Measurements from ENCODE around the gene TMEM117. TPM values are rescaled to one million over a fixed set of nuclear protein-coding genes. Genes with fewer than 3 reads are reported as not detected.

Gene TMEM117
- polyA plus RNA-seq, 1 donor: 14.9 TPM

- Histone ChIP-seq H3K36me3 (ENCODE audit: control insufficient read depth, insufficient read depth, low read length) (no peaks in the 10 kb centered on the region), H3K4me1 (ENCODE audit: control insufficient read depth, insufficient read depth, low read length) (no peaks in the 10 kb centered on the region), H3K9me3 (ENCODE audit: control insufficient read depth, low read depth, low read length) (no peaks in the 10 kb centered on the region), H3K27me3 (ENCODE audit: control insufficient read depth, insufficient read depth, low read length) (no peaks in the 10 kb centered on the region), H3K27ac (ENCODE audit: low read length) (no peak overlapping the region), H3K4me3 (ENCODE audit: low read length) (no peak overlapping the region)
- DNase-seq: no peak
- WGBS (ENCODE audit: insufficient coverage, low lambda C conversion rate): 100% methylated on average over 1 of the region's 1 CpG
Measured at GRCh38 chr12:44126806-44127205, 290.9 kb downstream of the TMEM117 start.

- WGBS (ENCODE audit: insufficient coverage, low lambda C conversion rate): 83% methylated on average over 1 of the region's 1 CpG
- H3K36me3 ChIP-seq (ENCODE audit: control insufficient read depth, insufficient read depth, low read length): no peaks in the 10 kb centered on the region
- H3K4me3 ChIP-seq (ENCODE audit: low read length): no peak overlapping the region
- no peaks in the 10 kb centered on the region for H3K4me1 ChIP-seq (ENCODE audit: control insufficient read depth, insufficient read depth, low read length)
- DNase-seq: no peak
- no peaks in the 10 kb centered on the region for H3K27me3 ChIP-seq (ENCODE audit: control insufficient read depth, insufficient read depth, low read length)
- no peaks in the 10 kb centered on the region for H3K9me3 ChIP-seq (ENCODE audit: control insufficient read depth, low read depth, low read length)
- no peak overlapping the region for H3K27ac ChIP-seq (ENCODE audit: low read length)
Measured at GRCh38 chr12:44127966-44128710, 292.3 kb downstream of the TMEM117 start.

GRCh38 chr12:44143175-44143574, 307.3 kb downstream of the TMEM117 start:
- Histone ChIP-seq H3K27ac (ENCODE audit: low read length) (no peak overlapping the region), H3K9me3 (ENCODE audit: control insufficient read depth, low read depth, low read length) (no peaks in the 10 kb centered on the region), H3K36me3 (ENCODE audit: control insufficient read depth, insufficient read depth, low read length) (no peaks in the 10 kb centered on the region), H3K4me3 (ENCODE audit: low read length) (no peak overlapping the region), H3K27me3 (ENCODE audit: control insufficient read depth, insufficient read depth, low read length) (no peaks in the 10 kb centered on the region), H3K4me1 (ENCODE audit: control insufficient read depth, insufficient read depth, low read length) (no peaks in the 10 kb centered on the region)
- WGBS (ENCODE audit: insufficient coverage, low lambda C conversion rate): no CpG with 5 or more reads among the region's 3 CpGs
- no peak for DNase-seq

- H3K9me3 ChIP-seq (ENCODE audit: control insufficient read depth, low read depth, low read length): no peaks in the 10 kb centered on the region
- no peak overlapping the region for H3K4me3 ChIP-seq (ENCODE audit: low read length)
- no peaks in the 10 kb centered on the region for H3K4me1 ChIP-seq (ENCODE audit: control insufficient read depth, insufficient read depth, low read length)
- no peaks in the 10 kb centered on the region for H3K36me3 ChIP-seq (ENCODE audit: control insufficient read depth, insufficient read depth, low read length)
- H3K27ac ChIP-seq (ENCODE audit: low read length): no peak overlapping the region
- WGBS (ENCODE audit: insufficient coverage, low lambda C conversion rate): 90% methylated on average over 2 of the region's 2 CpGs
- H3K27me3 ChIP-seq (ENCODE audit: control insufficient read depth, insufficient read depth, low read length): no peaks in the 10 kb centered on the region
- DNase-seq: no peak
Measured at GRCh38 chr12:44148936-44149335, 313.1 kb downstream of the TMEM117 start.

DNA sequence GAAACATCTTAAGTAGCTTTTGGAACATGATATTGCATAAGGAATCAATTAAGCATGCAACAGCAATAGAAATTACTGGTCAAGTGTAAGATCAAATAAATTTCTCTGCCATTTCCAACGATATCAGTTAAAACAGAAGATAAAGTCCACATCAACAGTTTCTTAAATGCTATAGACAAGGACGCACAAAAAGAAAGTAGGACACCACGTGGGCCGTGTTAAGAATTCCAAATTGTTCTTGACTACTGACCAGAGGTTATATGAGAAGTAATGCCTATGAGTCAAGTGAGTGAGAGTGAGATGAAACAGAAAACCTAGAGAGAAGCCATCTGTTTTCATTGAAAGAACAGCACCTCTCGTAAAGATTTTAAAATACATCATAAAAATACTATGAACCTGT, 318.2 kb downstream of the TMEM117 start:
- Histone ChIP-seq H3K36me3 (ENCODE audit: control insufficient read depth, insufficient read depth, low read length) (no peaks in the 10 kb centered on the region), H3K9me3 (ENCODE audit: control insufficient read depth, low read depth, low read length) (no peaks in the 10 kb centered on the region), H3K4me1 (ENCODE audit: control insufficient read depth, insufficient read depth, low read length) (no peaks in the 10 kb centered on the region), H3K27ac (ENCODE audit: low read length) (no peak overlapping the region), H3K4me3 (ENCODE audit: low read length) (no peak overlapping the region), H3K27me3 (ENCODE audit: control insufficient read depth, insufficient read depth, low read length) (no peaks in the 10 kb centered on the region)
- DNase-seq: no peak
- 81% methylated on average over 3 of the region's 5 CpGs for WGBS (ENCODE audit: insufficient coverage, low lambda C conversion rate)

- DNase-seq: no peak
- no peaks in the 10 kb centered on the region for H3K36me3 ChIP-seq (ENCODE audit: control insufficient read depth, insufficient read depth, low read length)
- WGBS (ENCODE audit: insufficient coverage, low lambda C conversion rate): 100% methylated on average over 2 of the region's 2 CpGs
Measured at GRCh38 chr12:44155358-44155757, 319.5 kb downstream of the TMEM117 start.

GRCh38 chr12:44157359-44157758, 321.5 kb downstream of the TMEM117 start:
- Histone ChIP-seq H3K4me1 (ENCODE audit: control insufficient read depth, insufficient read depth, low read length) (no peaks in the 10 kb centered on the region), H3K4me3 (ENCODE audit: low read length) (no peak overlapping the region), H3K36me3 (ENCODE audit: control insufficient read depth, insufficient read depth, low read length) (no peaks in the 10 kb centered on the region), H3K27me3 (ENCODE audit: control insufficient read depth, insufficient read depth, low read length) (no peaks in the 10 kb centered on the region), H3K9me3 (ENCODE audit: control insufficient read depth, low read depth, low read length) (no peaks in the 10 kb centered on the region), H3K27ac (ENCODE audit: low read length) (no peak overlapping the region)
- WGBS (ENCODE audit: insufficient coverage, low lambda C conversion rate): 92% methylated on average over 2 of the region's 2 CpGs
- no peak for DNase-seq

More at GRCh38 chr12:44155358-44155757, 319.5 kb downstream of the TMEM117 start:
- H3K27me3 ChIP-seq (ENCODE audit: control insufficient read depth, insufficient read depth, low read length): no peaks in the 10 kb centered on the region
- no peak overlapping the region for H3K27ac ChIP-seq (ENCODE audit: low read length)
- H3K9me3 ChIP-seq (ENCODE audit: control insufficient read depth, low read depth, low read length): no peaks in the 10 kb centered on the region
- H3K4me1 ChIP-seq (ENCODE audit: control insufficient read depth, insufficient read depth, low read length): no peaks in the 10 kb centered on the region
- H3K4me3 ChIP-seq (ENCODE audit: low read length): no peak overlapping the region

- no peaks in the 10 kb centered on the region for H3K27me3 ChIP-seq (ENCODE audit: control insufficient read depth, insufficient read depth, low read length)
- no peak overlapping the region for H3K4me3 ChIP-seq (ENCODE audit: low read length)
- DNase-seq: no peak
- no peak overlapping the region for H3K27ac ChIP-seq (ENCODE audit: low read length)
- 50% methylated on average over 1 of the region's 2 CpGs for WGBS (ENCODE audit: insufficient coverage, low lambda C conversion rate)
- H3K9me3 ChIP-seq (ENCODE audit: control insufficient read depth, low read depth, low read length): no peaks in the 10 kb centered on the region
- no peaks in the 10 kb centered on the region for H3K4me1 ChIP-seq (ENCODE audit: control insufficient read depth, insufficient read depth, low read length)
- H3K36me3 ChIP-seq (ENCODE audit: control insufficient read depth, insufficient read depth, low read length): no peaks in the 10 kb centered on the region
Measured at GRCh38 chr12:44158746-44159145, 322.9 kb downstream of the TMEM117 start.

GRCh38 chr12:44159216-44159615, 323.3 kb downstream of the TMEM117 start:
- H3K36me3 ChIP-seq (ENCODE audit: control insufficient read depth, insufficient read depth, low read length): no peaks in the 10 kb centered on the region

DNA sequence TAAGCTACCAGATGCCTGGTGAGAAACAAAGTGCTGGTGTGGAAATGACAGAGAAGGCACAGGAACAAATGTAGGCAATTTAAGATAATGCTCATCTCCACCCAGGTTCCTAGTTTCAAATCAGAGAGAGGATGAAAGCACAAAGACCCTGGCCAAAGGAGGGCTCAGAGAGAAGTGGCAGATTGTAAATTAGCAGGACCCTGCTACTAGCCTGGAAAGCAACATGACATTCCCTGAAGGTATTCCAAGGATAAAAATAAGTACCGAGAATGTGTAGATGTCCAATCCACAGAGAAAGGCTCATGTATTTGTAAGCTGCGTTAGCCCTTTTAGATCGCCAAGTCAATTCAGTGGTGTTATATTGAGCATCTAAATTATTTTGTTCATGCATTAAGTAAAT, 324.0 kb downstream of the TMEM117 start:
- DNase-seq: no peak
- Histone ChIP-seq H3K4me3 (ENCODE audit: low read length) (no peak overlapping the region), H3K27me3 (ENCODE audit: control insufficient read depth, insufficient read depth, low read length) (no peaks in the 10 kb centered on the region), H3K36me3 (ENCODE audit: control insufficient read depth, insufficient read depth, low read length) (no peaks in the 10 kb centered on the region), H3K9me3 (ENCODE audit: control insufficient read depth, low read depth, low read length) (no peaks in the 10 kb centered on the region), H3K27ac (ENCODE audit: low read length) (no peak overlapping the region), H3K4me1 (ENCODE audit: control insufficient read depth, insufficient read depth, low read length) (no peaks in the 10 kb centered on the region)
- no CpG with 5 or more reads among the region's 3 CpGs for WGBS (ENCODE audit: insufficient coverage, low lambda C conversion rate)

More at GRCh38 chr12:44159216-44159615, 323.3 kb downstream of the TMEM117 start:
- Histone ChIP-seq H3K4me1 (ENCODE audit: control insufficient read depth, insufficient read depth, low read length) (no peaks in the 10 kb centered on the region), H3K9me3 (ENCODE audit: control insufficient read depth, low read depth, low read length) (no peaks in the 10 kb centered on the region), H3K27me3 (ENCODE audit: control insufficient read depth, insufficient read depth, low read length) (no peaks in the 10 kb centered on the region), H3K4me3 (ENCODE audit: low read length) (no peak overlapping the region), H3K27ac (ENCODE audit: low read length) (no peak overlapping the region)
- DNase-seq: no peak

DNA sequence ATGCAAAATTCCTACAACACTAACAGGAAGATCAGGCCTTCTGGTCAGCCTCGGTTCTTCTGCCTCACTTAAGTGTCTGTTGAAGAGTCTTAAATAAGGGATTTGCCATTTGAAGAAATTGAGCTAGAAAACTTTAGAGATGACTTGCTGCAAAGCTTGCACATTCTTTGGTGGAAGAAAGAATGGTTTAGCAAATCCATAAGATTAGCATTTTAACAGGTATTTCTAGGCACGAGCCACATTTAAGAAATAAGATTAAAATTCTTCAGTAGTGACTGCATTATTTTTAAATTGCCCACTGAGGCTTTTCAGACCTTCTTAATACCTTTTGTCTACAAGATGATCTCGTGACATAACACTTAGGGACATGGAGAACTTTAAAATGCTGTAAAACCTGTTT, 327.1 kb downstream of the TMEM117 start:
- DNase-seq: no peak
- H3K9me3 ChIP-seq (ENCODE audit: control insufficient read depth, low read depth, low read length): no peaks in the 10 kb centered on the region
- H3K4me1 ChIP-seq (ENCODE audit: control insufficient read depth, insufficient read depth, low read length): no peaks in the 10 kb centered on the region
- no peaks in the 10 kb centered on the region for H3K36me3 ChIP-seq (ENCODE audit: control insufficient read depth, insufficient read depth, low read length)
- 80% methylated on average over 2 of the region's 3 CpGs for WGBS (ENCODE audit: insufficient coverage, low lambda C conversion rate)
- no peaks in the 10 kb centered on the region for H3K27me3 ChIP-seq (ENCODE audit: control insufficient read depth, insufficient read depth, low read length)
- H3K27ac ChIP-seq (ENCODE audit: low read length): no peak overlapping the region
- no peak overlapping the region for H3K4me3 ChIP-seq (ENCODE audit: low read length)
